Endodermal cell (in vitro differentiated cells): ENCODE measurements around the gene ZNF44. TPM values are rescaled to one million over a fixed set of nuclear protein-coding genes. Genes with fewer than 3 reads are reported as not detected.

Experiments used
- DNase-seq: peaks from one replicate; pipeline ENCODE4 v3.0.0-alpha.2; 2017
- H3K27ac ChIP-seq: 2 replicates; pipeline ENCODE4 v1.5.1; 2013; ENCODE audit warnings: mild to moderate bottlenecking, low read depth, low read length, moderate library complexity
- H3K27me3 ChIP-seq: 2 replicates; pipeline ENCODE4 v1.6.1; 2013; ENCODE audit warnings: mild to moderate bottlenecking, low read length, moderate library complexity; ENCODE audit not compliant: insufficient read depth, control insufficient read depth, poor library complexity, severe bottlenecking
- H3K36me3 ChIP-seq: 2 replicates; pipeline ENCODE4 v1.7.0; 2013; ENCODE audit warnings: mild to moderate bottlenecking, low read length, moderate library complexity; ENCODE audit not compliant: control insufficient read depth, insufficient read depth
- H3K4me1 ChIP-seq: one replicate; pipeline ENCODE4 v1.7.0; 2013; ENCODE audit warnings: low read length; ENCODE audit not compliant: control insufficient read depth, insufficient read depth
- H3K4me3 ChIP-seq: 2 replicates; pipeline ENCODE4 v1.5.1; 2013; ENCODE audit warnings: mild to moderate bottlenecking, low read length, moderate library complexity
- H3K9ac ChIP-seq: 2 replicates; pipeline ENCODE4 v1.6.1; 2013; ENCODE audit warnings: mild to moderate bottlenecking, low read length, moderate library complexity; ENCODE audit not compliant: poor library complexity, severe bottlenecking; ENCODE audit errors: extremely low read depth
- H3K9me3 ChIP-seq: 2 replicates; pipeline ENCODE4 v1.6.1; 2013; ENCODE audit warnings: mild to moderate bottlenecking, low read length, moderate library complexity; ENCODE audit not compliant: control insufficient read depth
- H3K27ac Mint-ChIP-seq: 2 replicates; pipeline ENCODE4 v1.8.0; 2020; ENCODE audit warnings: mixed read lengths
- H3K27me3 Mint-ChIP-seq: 2 replicates; pipeline ENCODE4 v1.8.0; 2021; ENCODE audit warnings: mild to moderate bottlenecking, mixed read lengths; ENCODE audit not compliant: insufficient read depth
- H3K36me3 Mint-ChIP-seq: 2 replicates; pipeline ENCODE4 v1.8.0; 2020; ENCODE audit warnings: low read depth, mixed read lengths
- H3K4me1 Mint-ChIP-seq: 2 replicates; pipeline ENCODE4 v1.8.0; 2020; ENCODE audit warnings: mixed read lengths
- H3K4me3 Mint-ChIP-seq: 2 replicates; pipeline ENCODE4 v1.8.0; 2020; ENCODE audit warnings: mild to moderate bottlenecking, moderate library complexity, mixed read lengths
- H3K9me3 Mint-ChIP-seq: 2 replicates; pipeline ENCODE4 v1.8.0; 2020; ENCODE audit warnings: mild to moderate bottlenecking, mixed read lengths
- CTCF ChIP-seq: fragments of 200-600 bp; sonication (generic); conservative IDR thresholded peaks from 2 replicates; pipeline ENCODE4 v1.5.0; 2021; ENCODE audit warnings: antibody characterized with exemption, mild to moderate bottlenecking
- WGBS, 2 experiments: methylation state at CpG; one replicate each; pipeline versions ENCODE4 v1.1.5 to v1.1.7; 2013; ENCODE audit warnings: missing lambda C conversion rate in 2 of 2, mixed read lengths in 1 of 2; ENCODE audit not compliant: insufficient coverage in 1 of 2, insufficient read length in 1 of 2; 5-methylcytosine and 5-hydroxymethylcytosine counted together
- total RNA-seq, 2 donors: library from RNA; stranded (reverse); fragmentation: NEBNext Ultra II Directional in 1 of 2; extraction: Animal tissue kit (Norgen Biotek cat#: 25700) in 1 of 2; gene quantifications; 2 replicates in 1 of 2; 3 replicates in 1 of 2; pipeline ENCODE4 v1.2.1, GENCODE V29; 2021

The ZNF44 gene
- total RNA-seq, 2 donors from 2014 or later = 9.5 TPM

- Histone ChIP-seq H3K27me3 (no peaks in the 10 kb centered on the region), H3K27ac (no peak overlapping the region), H3K36me3 (peaks cover 78% of the 10 kb centered on the region), H3K4me1 (no peaks in the 10 kb centered on the region), H3K9ac (no peak overlapping the region), H3K9me3 (peaks cover 92% of the 10 kb centered on the region), H3K4me3 (peak overlapping the region; percentile 71)
- TF ChIP-seq CTCF = no peak
- H3K4me3 Mint-ChIP-seq = no peak overlapping the region
- H3K36me3 Mint-ChIP-seq = peaks cover 84% of the 10 kb centered on the region
- WGBS, 2 experiments = 94 to 95% methylated on average over 8 to 11 of the region's 11 CpGs
- no peak for DNase-seq
- no peaks in the 10 kb centered on the region for H3K4me1 Mint-ChIP-seq
- peaks cover 97% of the 10 kb centered on the region for H3K9me3 Mint-ChIP-seq
- H3K27me3 Mint-ChIP-seq = no peaks in the 10 kb centered on the region
- no peak overlapping the region for H3K27ac Mint-ChIP-seq
These were observed 21.4 kb downstream of the ZNF44 start for GRCh38 chr19:12272980-12273901.

- Histone ChIP-seq H3K27ac (no peak overlapping the region), H3K36me3 (peaks cover 70% of the 10 kb centered on the region), H3K4me3 (peak overlapping the region; percentile 71), H3K9ac (no peak overlapping the region), H3K4me1 (no peaks in the 10 kb centered on the region), H3K9me3 (peaks cover 83% of the 10 kb centered on the region), H3K27me3 (no peaks in the 10 kb centered on the region)
- no peak for TF ChIP-seq CTCF
- 75 to 93% methylated on average over 3 to 5 of the region's 5 CpGs for WGBS, 2 experiments
- Mint-ChIP-seq H3K4me3 (no peak overlapping the region), H3K9me3 (peaks cover 97% of the 10 kb centered on the region), H3K27ac (no peak overlapping the region), H3K27me3 (no peaks in the 10 kb centered on the region), H3K36me3 (peaks cover 76% of the 10 kb centered on the region), H3K4me1 (no peaks in the 10 kb centered on the region)
- DNase-seq = no peak
These were observed 22.3 kb downstream of the ZNF44 start for GRCh38 chr19:12272386-12272785.

- H3K27me3 Mint-ChIP-seq = no peaks in the 10 kb centered on the region
- H3K36me3 ChIP-seq = peaks cover 59% of the 10 kb centered on the region
- H3K4me3 ChIP-seq = peak overlapping the region; percentile 71
- no peak overlapping the region for H3K27ac Mint-ChIP-seq
- peaks cover 61% of the 10 kb centered on the region for H3K36me3 Mint-ChIP-seq
- no peaks in the 10 kb centered on the region for H3K4me1 ChIP-seq
- no peak for TF ChIP-seq CTCF
- no peak overlapping the region for H3K4me3 Mint-ChIP-seq
- WGBS, 2 experiments = 94% methylated on average over 2 of the region's 2 CpGs; no CpG with 5 or more reads in 1 of the 2 experiments
- H3K9ac ChIP-seq = no peak overlapping the region
- no peaks in the 10 kb centered on the region for H3K4me1 Mint-ChIP-seq
- DNase-seq = no peak
- no peaks in the 10 kb centered on the region for H3K27me3 ChIP-seq
- peaks cover 94% of the 10 kb centered on the region for H3K9me3 Mint-ChIP-seq
- H3K9me3 ChIP-seq = peaks cover 68% of the 10 kb centered on the region
- H3K27ac ChIP-seq = no peak overlapping the region
These were observed 23.8 kb downstream of the ZNF44 start for GRCh38 chr19:12270854-12271253.
